Karpas-422 (cell line): ENCODE results near the gene ATP6V0A1. TPM values are rescaled to one million over a fixed set of nuclear protein-coding genes. Genes with fewer than 3 reads are reported as not detected.
"Not testable (repeated sequence)": the region's sequence is repeated elsewhere in the genome, so short reads cannot be mapped to it uniquely, and the experiment has no call there.

Experiments
- DNase-seq: peaks from one replicate; pipeline ENCODE4 v3.0.0-alpha.2; 2015
- H2AFZ ChIP-seq: fragments of 200-600 bp; sonication (generic); 2 replicates; pipeline ENCODE4 v1.6.1; 2014; ENCODE audit warnings: antibody characterized with exemption, low read length, mixed read lengths
- H3K27ac ChIP-seq: fragments of 200-600 bp; sonication (generic); 2 replicates; pipeline ENCODE4 v1.5.1; 2014; ENCODE audit warnings: mild to moderate bottlenecking, low read length, moderate library complexity
- H3K27me3 ChIP-seq: fragments of 200-600 bp; sonication (generic); 2 replicates; pipeline ENCODE4 v1.6.1; 2014; ENCODE audit warnings: low read length, mixed read lengths
- H3K36me3 ChIP-seq: fragments of 200-600 bp; sonication (generic); 2 replicates; pipeline ENCODE4 v1.6.1; 2014; ENCODE audit warnings: low read length, mixed read lengths; ENCODE audit not compliant: insufficient read depth
- H3K4me1 ChIP-seq: fragments of 200-600 bp; sonication (generic); 2 replicates; pipeline ENCODE4 v1.6.1; 2014; ENCODE audit warnings: mild to moderate bottlenecking, low read length, mixed read lengths
- H3K4me2 ChIP-seq: fragments of 200-600 bp; sonication (generic); 2 replicates; pipeline ENCODE4 v1.6.1; 2014; ENCODE audit warnings: low read length, low read depth, mild to moderate bottlenecking; ENCODE audit not compliant: poor library complexity, severe bottlenecking
- H3K4me3 ChIP-seq: fragments of 200-600 bp; sonication (generic); 2 replicates; pipeline ENCODE4 v1.5.1; 2014; ENCODE audit warnings: mild to moderate bottlenecking, antibody characterized with exemption, low read length, mixed read lengths
- H3K79me2 ChIP-seq: fragments of 200-600 bp; sonication (generic); 2 replicates; pipeline ENCODE4 v1.6.1; 2014; ENCODE audit warnings: mild to moderate bottlenecking, low read length, mixed read lengths
- H3K9ac ChIP-seq: fragments of 200-600 bp; sonication (generic); 2 replicates; pipeline ENCODE4 v1.6.0; 2014; ENCODE audit warnings: low read length
- H3K9me2 ChIP-seq: fragments of 200-600 bp; sonication (generic), shearing (Covaris generic); replicated peaks from 2 replicates; pipeline ENCODE4 v1.6.0; 2014; ENCODE audit warnings: mild to moderate bottlenecking, low read length, moderate library complexity; ENCODE audit not compliant: insufficient read depth
- H3K9me3 ChIP-seq: fragments of 300-700, 200-600 bp; sonication (generic); 2 replicates; pipeline ENCODE4 v1.6.1; 2014; ENCODE audit warnings: low read length, mixed read lengths
- H4K20me1 ChIP-seq: fragments of 200-600 bp; sonication (generic); 2 replicates; pipeline ENCODE4 v1.6.1; 2014; ENCODE audit warnings: mild to moderate bottlenecking, antibody characterized with exemption, low read length, low read depth; ENCODE audit not compliant: insufficient read depth
- total RNA-seq: library from RNA; depleted of rRNA; stranded (reverse); fragments of >200 nt; shearing (Covaris generic); gene quantifications from 2 replicates; pipeline ENCODE4 v1.2.3, GENCODE V29; 2014; ENCODE audit warnings: low replicate concordance

ATP6V0A1 gene
- total RNA-seq, 1 experiment from 2014 or later = 59.9 TPM

GRCh38 chr17:42538482-42538881 lies 79.8 kb downstream of the ATP6V0A1 start:
- peaks cover 18% of the 10 kb centered on the region for H3K79me2 ChIP-seq
- H3K9me2 ChIP-seq = no peaks in the 10 kb centered on the region

GRCh38 chr17:42540558-42540957 lies 81.9 kb downstream of the ATP6V0A1 start:
- H3K4me3 ChIP-seq, H2AFZ ChIP-seq, H3K9me2 ChIP-seq, H3K27ac ChIP-seq, DNase-seq, H3K9me3 ChIP-seq, H3K4me2 ChIP-seq, H3K9ac ChIP-seq, H3K27me3 ChIP-seq: not testable (repeated sequence)
- Histone ChIP-seq H4K20me1 (peaks cover 12% of the 10 kb centered on the region; the same call in 1 of the 2 replicates), H3K36me3 (peaks cover 16% of the 10 kb centered on the region), H3K4me1 (peaks cover 14% of the 10 kb centered on the region), H3K79me2 (peaks cover 18% of the 10 kb centered on the region)

More at GRCh38 chr17:42538482-42538881, 79.8 kb downstream of the ATP6V0A1 start:
- H3K4me2 ChIP-seq = no peak overlapping the region
- peaks cover 12% of the 10 kb centered on the region; the same call in 1 of the 2 replicates for H4K20me1 ChIP-seq
- no peaks in the 10 kb centered on the region for H3K9me3 ChIP-seq
- no peaks in the 10 kb centered on the region for H3K27me3 ChIP-seq
- H3K4me3 ChIP-seq = no peak overlapping the region
- H3K4me1 ChIP-seq = peaks cover 21% of the 10 kb centered on the region
- no peak overlapping the region for H3K27ac ChIP-seq
- no peak for DNase-seq
- H3K9ac ChIP-seq = no peak overlapping the region
- H2AFZ ChIP-seq = no peak overlapping the region
- peaks cover 16% of the 10 kb centered on the region for H3K36me3 ChIP-seq

GRCh38 chr17:42541041-42541833 lies 82.6 kb downstream of the ATP6V0A1 start:
- H3K79me2 ChIP-seq = peaks cover 18% of the 10 kb centered on the region
- H3K9ac ChIP-seq = no peak overlapping the region
- H3K4me2 ChIP-seq = no peak overlapping the region
- H3K4me1 ChIP-seq = peaks cover 10% of the 10 kb centered on the region
- DNase-seq = no peak
- peaks cover 12% of the 10 kb centered on the region; the same call in 1 of the 2 replicates for H4K20me1 ChIP-seq
- H3K9me2 ChIP-seq = no peaks in the 10 kb centered on the region
- H3K9me3 ChIP-seq = no peaks in the 10 kb centered on the region
- no peak overlapping the region for H2AFZ ChIP-seq
- no peak overlapping the region for H3K27ac ChIP-seq
- H3K27me3 ChIP-seq = no peaks in the 10 kb centered on the region
- peaks cover 16% of the 10 kb centered on the region for H3K36me3 ChIP-seq
- no peak overlapping the region for H3K4me3 ChIP-seq

GRCh38 chr17:42543190-42544079 lies 84.8 kb downstream of the ATP6V0A1 start:
- Histone ChIP-seq H3K36me3 (peaks cover 11% of the 10 kb centered on the region), H2AFZ (no peak overlapping the region), H3K27ac (no peak overlapping the region), H3K4me3 (no peak overlapping the region), H3K27me3 (no peaks in the 10 kb centered on the region), H3K4me2 (no peak overlapping the region), H3K79me2 (0 out of 2 replicates have a peak, but pooled peaks cover under 1% of the 10 kb centered on the region), H3K9me3 (no peaks in the 10 kb centered on the region), H3K9ac (no peak overlapping the region), H3K4me1 (peaks cover 7% of the 10 kb centered on the region), H4K20me1 (0 out of 2 replicates have a peak, but pooled peaks cover under 1% of the 10 kb centered on the region), H3K9me2 (no peaks in the 10 kb centered on the region)
- DNase-seq = no peak

GRCh38 chr17:42544874-42545283 lies 86.2 kb downstream of the ATP6V0A1 start:
- H3K9me3 ChIP-seq = no peaks in the 10 kb centered on the region
- H4K20me1 ChIP-seq = no peaks in the 10 kb centered on the region
- no peaks in the 10 kb centered on the region for H3K79me2 ChIP-seq
- no peak overlapping the region for H3K9ac ChIP-seq
- H3K4me2 ChIP-seq = no peak overlapping the region
- H3K4me1 ChIP-seq = peaks cover 15% of the 10 kb centered on the region
- no peak overlapping the region for H2AFZ ChIP-seq
- H3K27ac ChIP-seq = no peak overlapping the region
- no peak overlapping the region for H3K4me3 ChIP-seq
- DNase-seq = no peak
- H3K9me2 ChIP-seq = no peaks in the 10 kb centered on the region
- peaks cover 3% of the 10 kb centered on the region; the same call in 1 of the 2 replicates for H3K36me3 ChIP-seq
- no peaks in the 10 kb centered on the region for H3K27me3 ChIP-seq

- not testable (repeated sequence) for H3K36me3 ChIP-seq, DNase-seq, H4K20me1 ChIP-seq, H2AFZ ChIP-seq, H3K27ac ChIP-seq, H3K4me2 ChIP-seq, H3K9ac ChIP-seq, H3K4me3 ChIP-seq, H3K79me2 ChIP-seq, H3K9me2 ChIP-seq, H3K27me3 ChIP-seq, H3K9me3 ChIP-seq
- H3K4me1 ChIP-seq = peaks cover 15% of the 10 kb centered on the region
Measured at GRCh38 chr17:42545755-42546505, 87.3 kb downstream of the ATP6V0A1 start.

GRCh38 chr17:42547001-42547461 lies 88.4 kb downstream of the ATP6V0A1 start:
- Histone ChIP-seq H3K4me1 (peaks cover 15% of the 10 kb centered on the region), H3K36me3 (no peaks in the 10 kb centered on the region), H3K9ac (no peak overlapping the region), H3K4me3 (no peak overlapping the region), H3K27ac (no peak overlapping the region), H4K20me1 (no peaks in the 10 kb centered on the region), H3K79me2 (no peaks in the 10 kb centered on the region), H3K9me3 (no peaks in the 10 kb centered on the region), H3K27me3 (no peaks in the 10 kb centered on the region), H3K9me2 (no peaks in the 10 kb centered on the region), H3K4me2 (no peak overlapping the region), H2AFZ (no peak overlapping the region)
- DNase-seq = no peak
